Measurements from ENCODE around the gene ISL2. TPM values are rescaled to one million over a fixed set of nuclear protein-coding genes. Genes with fewer than 3 reads are reported as not detected.
A peak's percentile ranks its signal among the peaks of the same experiment; 100 is the strongest.
"Not testable (repeated sequence)": the region's sequence is repeated elsewhere in the genome, so short reads cannot be mapped to it uniquely, and the experiment has no call there.

ISL2 gene
- total RNA-seq, 2 experiments from 2014 or later: not detected

DNA sequence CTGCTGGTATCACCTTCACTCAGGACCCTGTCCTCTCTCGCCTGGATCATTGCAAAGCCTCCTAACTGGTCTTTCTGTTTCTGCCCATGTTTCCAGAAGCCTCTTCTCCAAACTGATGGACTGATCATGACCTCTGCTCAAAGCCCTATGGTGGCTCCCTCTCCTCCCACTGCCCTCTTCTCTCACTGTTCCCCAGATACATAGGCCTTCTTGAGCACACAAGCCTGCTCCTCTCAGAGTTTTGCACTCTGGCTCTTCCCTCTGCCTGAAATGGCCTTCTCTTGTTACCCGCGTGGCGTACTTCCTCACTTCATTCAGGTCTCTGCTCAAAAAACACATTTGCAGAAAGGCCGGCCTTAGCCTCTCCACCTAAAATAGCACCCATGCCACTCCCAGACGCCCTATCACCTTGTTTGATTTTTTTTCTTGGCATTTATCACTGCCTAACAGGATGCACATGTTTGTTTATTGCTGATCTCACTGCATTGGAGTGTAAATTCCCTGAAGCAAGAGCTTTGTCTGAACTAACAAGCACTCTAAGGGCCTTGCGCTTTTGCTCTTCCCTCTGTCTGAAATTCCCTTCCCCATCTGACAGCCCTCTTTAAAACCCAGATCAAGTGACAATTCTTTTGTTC lies 23.9 kb upstream of the ISL2 start:
- Mint-ChIP-seq H3K4me3 (peak overlapping the region; percentile 10), H3K36me3 (peaks cover 4% of the 10 kb centered on the region), H3K27me3 (peaks cover 5% of the 10 kb centered on the region), H3K4me1 (peaks cover 16% of the 10 kb centered on the region), H3K27ac (peak overlapping the region; percentile 17), H3K9me3 (no peaks in the 10 kb centered on the region)
- ATAC-seq (ENCODE audit: low read depth): no peak
- POLR2A ChIA-PET: no interaction called here
- no peak for DNase-seq

GRCh38 chr15:76313175-76313567 lies 23.4 kb upstream of the ISL2 start:
- H3K4me1 Mint-ChIP-seq: peaks cover 16% of the 10 kb centered on the region
- POLR2A ChIA-PET: interaction anchor here (0.6 kb wide), 1 partner anchor 302 kb away, joined by 6 read pairs; no protein-coding TSS in a partner anchor
- not testable (repeated sequence) for ATAC-seq (ENCODE audit: low read depth); H3K36me3 Mint-ChIP-seq; H3K27ac Mint-ChIP-seq; DNase-seq; H3K4me3 Mint-ChIP-seq; H3K9me3 Mint-ChIP-seq; H3K27me3 Mint-ChIP-seq

DNA sequence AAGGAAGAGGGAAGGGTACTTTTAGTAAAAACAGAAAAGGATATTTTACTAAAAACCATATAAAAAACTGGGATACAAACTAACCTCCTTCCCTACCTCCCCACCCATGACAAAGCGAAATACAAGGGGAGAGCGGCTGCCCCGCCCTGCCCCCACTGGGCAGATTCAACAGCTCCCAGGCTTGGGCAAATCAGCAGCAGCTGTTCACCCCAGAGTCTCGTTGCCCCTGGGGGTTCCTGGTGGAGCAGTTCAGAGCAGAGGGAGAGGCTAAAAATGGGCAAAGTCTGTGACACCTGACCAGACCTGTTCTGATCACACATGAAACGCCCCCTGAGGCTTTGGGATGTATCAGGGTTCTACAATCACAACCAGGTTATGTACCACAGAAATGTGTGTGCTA lies 22.8 kb upstream of the ISL2 start:
- POLR2A ChIA-PET: interaction anchor here (0.6 kb wide), 1 partner anchor 302 kb away, joined by 6 read pairs; no protein-coding TSS in a partner anchor
- H3K27ac Mint-ChIP-seq: no peak overlapping the region
- no peak for ATAC-seq (ENCODE audit: low read depth)

DNA sequence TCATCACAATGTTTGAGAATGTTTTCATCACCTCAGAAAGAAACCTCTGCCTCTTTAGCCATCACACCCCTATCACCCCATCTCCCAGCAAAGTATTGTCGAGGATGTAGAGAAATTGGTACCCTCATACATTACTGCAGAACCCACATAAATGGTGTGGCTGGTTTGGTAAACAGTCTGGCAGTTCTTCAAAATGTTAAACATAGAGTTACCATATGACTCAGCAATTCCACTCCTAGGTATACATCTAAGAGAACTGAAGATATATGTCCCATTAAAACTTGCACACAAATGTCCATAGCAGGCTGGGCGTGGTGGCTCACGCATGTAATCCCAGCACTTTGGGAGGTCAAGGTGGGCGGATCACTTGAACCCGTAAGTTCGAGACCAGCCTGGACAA lies 16.6 kb upstream of the ISL2 start:
- POLR2A ChIA-PET: no interaction called here
- Mint-ChIP-seq H3K9me3 (no peaks in the 10 kb centered on the region), H3K4me1 (no peaks in the 10 kb centered on the region), H3K27me3 (peaks cover 46% of the 10 kb centered on the region), H3K4me3 (no peak overlapping the region), H3K36me3 (no peaks in the 10 kb centered on the region), H3K27ac (no peak overlapping the region)
- ATAC-seq (ENCODE audit: low read depth) (no peak), DNase-seq (no peak)

More for the DNA sequence above, 22.8 kb upstream of the ISL2 start:
- no peak for DNase-seq
- H3K9me3 Mint-ChIP-seq: no peaks in the 10 kb centered on the region
- H3K4me1 Mint-ChIP-seq: peaks cover 13% of the 10 kb centered on the region
- peaks cover 6% of the 10 kb centered on the region for H3K27me3 Mint-ChIP-seq
- H3K36me3 Mint-ChIP-seq: peaks cover 4% of the 10 kb centered on the region
- H3K4me3 Mint-ChIP-seq: no peak overlapping the region

DNA sequence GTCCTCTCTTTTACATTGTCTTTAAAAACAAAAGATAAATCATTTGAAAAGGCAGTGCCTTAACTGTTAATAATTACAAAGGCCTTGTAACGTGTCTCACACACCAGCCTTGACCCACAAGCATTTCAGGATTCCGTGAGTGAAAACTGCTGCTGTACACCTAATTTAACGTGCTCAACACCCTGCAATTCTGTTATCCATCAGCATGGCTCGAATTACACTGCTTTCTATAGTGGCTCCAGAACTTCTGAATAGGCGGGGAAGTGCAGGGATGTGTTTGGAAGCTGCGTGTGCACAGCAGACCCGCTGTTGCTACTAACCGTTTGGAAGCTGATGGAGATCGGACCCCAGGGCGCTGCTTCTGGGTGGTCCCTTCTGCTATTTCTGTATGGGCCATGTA lies 15.4 kb upstream of the ISL2 start:
- POLR2A ChIA-PET: no interaction called here
- no peaks in the 10 kb centered on the region for H3K4me1 Mint-ChIP-seq
- H3K27me3 Mint-ChIP-seq: peaks cover 47% of the 10 kb centered on the region
- H3K36me3 Mint-ChIP-seq: no peaks in the 10 kb centered on the region
- ATAC-seq (ENCODE audit: low read depth) (no peak), DNase-seq (no peak)
- no peak overlapping the region for H3K27ac Mint-ChIP-seq
- no peaks in the 10 kb centered on the region for H3K9me3 Mint-ChIP-seq
- no peak overlapping the region for H3K4me3 Mint-ChIP-seq

DNA sequence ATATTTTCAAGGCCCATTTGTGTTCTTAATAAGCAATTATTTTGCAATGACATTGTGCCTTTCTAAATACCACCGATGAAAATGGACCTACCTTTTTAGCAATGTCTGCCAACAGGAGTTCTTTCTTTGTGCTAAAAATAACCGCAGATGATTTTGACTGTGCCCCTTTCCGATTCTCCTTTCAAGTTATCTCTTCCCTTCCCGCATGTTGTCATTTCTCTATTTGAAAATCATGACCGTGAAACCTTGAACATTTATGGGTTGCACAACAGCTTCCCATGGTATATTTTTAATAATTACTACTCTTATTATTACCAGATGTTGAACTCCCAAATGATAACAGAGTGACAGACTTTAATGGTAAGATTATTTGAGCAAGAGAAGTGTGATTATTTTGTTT lies 15.0 kb upstream of the ISL2 start:
- POLR2A ChIA-PET: no interaction called here
- no peaks in the 10 kb centered on the region for H3K4me1 Mint-ChIP-seq
- H3K27me3 Mint-ChIP-seq: peaks cover 46% of the 10 kb centered on the region
- H3K36me3 Mint-ChIP-seq: no peaks in the 10 kb centered on the region
- ATAC-seq (ENCODE audit: low read depth) (no peak), DNase-seq (no peak)
- H3K4me3 Mint-ChIP-seq: no peak overlapping the region
- H3K27ac Mint-ChIP-seq: no peak overlapping the region
- H3K9me3 Mint-ChIP-seq: no peaks in the 10 kb centered on the region

- POLR2A ChIA-PET: interaction anchor here (0.6 kb wide), 1 partner anchor 748 kb away, joined by 4 read pairs; no protein-coding TSS in a partner anchor
- ATAC-seq (ENCODE audit: low read depth): no peak
- DNase-seq: no peak
- no peak overlapping the region for H3K27ac Mint-ChIP-seq
- peaks cover 57% of the 10 kb centered on the region for H3K27me3 Mint-ChIP-seq
- no peaks in the 10 kb centered on the region for H3K4me1 Mint-ChIP-seq
- no peaks in the 10 kb centered on the region for H3K9me3 Mint-ChIP-seq
- no peaks in the 10 kb centered on the region for H3K36me3 Mint-ChIP-seq
- H3K4me3 Mint-ChIP-seq: no peak overlapping the region
Measured at GRCh38 chr15:76324066-76324465, 12.5 kb upstream of the ISL2 start.

DNA sequence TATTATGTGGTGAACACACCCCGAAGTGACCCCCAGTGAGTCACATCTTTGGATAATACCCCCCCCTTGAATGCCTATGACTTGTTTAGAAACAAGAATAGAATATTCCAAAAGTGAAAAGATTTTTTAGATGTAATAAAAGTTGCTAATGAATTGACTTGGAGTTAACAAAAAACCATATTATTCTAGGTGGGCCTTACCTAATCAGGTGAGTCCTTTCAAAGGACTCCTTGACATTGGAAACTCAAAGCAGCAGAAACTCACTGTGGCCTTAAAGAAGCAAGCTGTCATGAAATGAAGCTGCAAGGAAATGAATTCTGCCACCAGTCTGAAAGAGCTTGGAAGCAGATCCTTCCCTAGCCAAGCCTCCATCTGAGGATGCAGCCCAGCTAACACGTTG lies 10.9 kb upstream of the ISL2 start:
- ATAC-seq (ENCODE audit: low read depth) (no peak), DNase-seq (no peak)
- Mint-ChIP-seq H3K36me3 (no peaks in the 10 kb centered on the region), H3K4me1 (no peaks in the 10 kb centered on the region), H3K27me3 (peaks cover 63% of the 10 kb centered on the region), H3K9me3 (no peaks in the 10 kb centered on the region), H3K27ac (no peak overlapping the region), H3K4me3 (no peak overlapping the region)
- POLR2A ChIA-PET: interaction anchor here (0.6 kb wide), 1 partner anchor 862 kb away, joined by 3 read pairs; no protein-coding TSS in a partner anchor

DNA sequence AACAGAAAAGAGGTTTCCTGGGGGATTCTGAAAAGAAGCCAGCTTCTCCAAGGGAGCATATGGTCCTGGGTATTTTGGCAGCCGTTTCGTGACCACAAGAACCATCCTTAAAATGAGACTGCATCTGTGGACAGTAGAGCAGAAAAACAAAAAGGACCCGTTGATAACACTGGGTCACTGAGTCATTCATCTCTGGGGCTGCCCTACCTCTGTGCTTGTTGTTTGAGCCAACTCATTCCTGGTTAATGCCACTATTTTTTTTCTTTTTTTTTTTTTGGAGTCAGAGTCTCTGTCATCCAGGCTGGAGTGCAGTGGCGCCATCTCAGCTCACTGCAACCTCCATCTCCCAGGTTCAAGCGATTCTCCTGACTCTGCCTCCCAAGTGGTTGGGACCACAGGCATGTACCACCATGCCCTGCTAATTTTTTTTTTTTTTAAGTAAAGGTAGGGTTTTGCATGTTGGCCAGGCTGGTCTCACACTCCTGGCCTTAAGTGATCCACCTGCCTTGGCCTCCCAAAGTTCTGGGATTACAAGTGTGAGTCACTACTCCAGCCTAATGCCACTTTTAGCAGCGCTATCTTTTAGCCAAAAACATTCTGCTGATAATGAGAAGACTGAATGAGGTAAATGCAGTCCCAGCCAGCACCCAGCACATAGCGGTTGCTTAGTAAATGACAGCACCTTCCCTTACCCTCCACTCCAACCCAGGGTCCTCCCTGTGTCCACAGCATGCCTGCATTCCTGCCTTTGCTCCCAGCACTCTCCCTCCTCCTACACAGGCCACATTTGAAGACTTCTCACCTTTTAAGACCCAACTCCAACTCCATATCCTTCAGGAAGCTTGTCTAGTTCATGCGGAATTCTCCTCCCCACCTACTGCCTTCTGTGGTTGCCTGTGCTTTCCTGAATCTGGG lies 9.1 kb upstream of the ISL2 start:
- Mint-ChIP-seq H3K27me3 (peaks cover 54% of the 10 kb centered on the region), H3K9me3 (no peaks in the 10 kb centered on the region), H3K4me3 (no peak overlapping the region), H3K4me1 (no peaks in the 10 kb centered on the region), H3K27ac (no peak overlapping the region), H3K36me3 (no peaks in the 10 kb centered on the region)
- POLR2A ChIA-PET: no interaction called here
- DNase-seq (no peak), ATAC-seq (ENCODE audit: low read depth) (no peak)

DNA sequence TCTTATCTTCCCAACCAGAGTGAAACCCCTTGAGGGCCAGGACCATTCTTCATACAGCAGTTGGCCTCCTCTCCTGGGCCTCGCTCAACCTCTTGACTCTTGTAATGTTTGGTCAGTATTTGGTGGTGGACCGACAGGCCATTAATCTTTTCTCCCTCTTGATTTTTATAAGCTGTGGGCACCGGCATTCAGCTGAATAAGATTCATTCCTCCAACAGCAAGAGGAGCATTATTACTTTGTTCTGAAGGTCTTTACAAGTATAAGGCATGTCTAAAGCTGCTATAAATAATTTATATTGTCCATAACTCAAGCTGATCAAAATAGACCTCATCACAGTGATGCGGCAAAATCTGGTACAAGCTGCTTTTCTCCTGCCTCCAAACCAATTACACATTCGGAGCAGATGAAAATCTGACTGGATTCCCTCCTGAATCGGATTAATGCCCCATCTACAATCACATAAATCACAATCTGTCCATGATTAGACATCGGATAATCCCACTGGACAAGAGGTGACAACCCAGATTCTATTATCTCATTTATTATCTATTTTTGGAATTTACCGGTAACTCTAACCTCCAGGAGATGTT lies 8.4 kb upstream of the ISL2 start:
- H3K4me3 Mint-ChIP-seq: no peak overlapping the region
- no peak for ATAC-seq (ENCODE audit: low read depth)
- no peaks in the 10 kb centered on the region for H3K36me3 Mint-ChIP-seq
- no peaks in the 10 kb centered on the region for H3K9me3 Mint-ChIP-seq
- H3K27ac Mint-ChIP-seq: no peak overlapping the region
- DNase-seq: no peak
- POLR2A ChIA-PET: no interaction called here
- no peaks in the 10 kb centered on the region for H3K4me1 Mint-ChIP-seq
- peaks cover 49% of the 10 kb centered on the region for H3K27me3 Mint-ChIP-seq

GRCh38 chr15:76328958-76329357 lies 7.6 kb upstream of the ISL2 start:
- no peaks in the 10 kb centered on the region for H3K9me3 Mint-ChIP-seq
- no peaks in the 10 kb centered on the region for H3K36me3 Mint-ChIP-seq
- H3K4me1 Mint-ChIP-seq: no peaks in the 10 kb centered on the region
- H3K27me3 Mint-ChIP-seq: peaks cover 45% of the 10 kb centered on the region
- no peak for DNase-seq
- POLR2A ChIA-PET: no interaction called here
- ATAC-seq (ENCODE audit: low read depth): no peak
- H3K4me3 Mint-ChIP-seq: no peak overlapping the region
- H3K27ac Mint-ChIP-seq: no peak overlapping the region

- H3K4me3 Mint-ChIP-seq: no peak overlapping the region
- peaks cover 4% of the 10 kb centered on the region for H3K4me1 Mint-ChIP-seq
- H3K27ac Mint-ChIP-seq: no peak overlapping the region
- ATAC-seq (ENCODE audit: low read depth) (no peak), DNase-seq (no peak)
- peaks cover 46% of the 10 kb centered on the region for H3K27me3 Mint-ChIP-seq
- H3K36me3 Mint-ChIP-seq: no peaks in the 10 kb centered on the region
- POLR2A ChIA-PET: no interaction called here
- no peaks in the 10 kb centered on the region for H3K9me3 Mint-ChIP-seq
Measured at GRCh38 chr15:76330080-76330680, 6.4 kb upstream of the ISL2 start.

DNA sequence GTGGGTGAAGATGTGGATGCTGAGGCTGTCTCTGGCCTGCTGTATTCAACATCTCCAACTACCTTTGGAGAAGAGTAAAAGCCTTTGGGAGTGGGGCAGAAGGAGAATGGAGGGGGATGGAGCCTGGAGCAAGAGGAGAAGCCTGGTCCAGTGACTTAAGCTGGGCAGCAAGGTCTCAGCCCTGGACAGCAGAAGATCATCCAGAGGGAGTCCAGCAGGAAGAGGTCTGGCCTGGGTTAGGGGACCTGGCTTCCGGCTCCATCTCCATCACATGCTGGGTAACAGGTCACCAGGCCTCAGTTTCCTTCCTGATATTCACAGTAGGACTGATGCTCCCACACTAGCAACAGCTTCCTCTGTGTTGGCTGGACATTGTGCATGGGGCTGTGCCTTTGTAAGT lies 3.8 kb upstream of the ISL2 start:
- DNase-seq: no peak
- Mint-ChIP-seq H3K9me3 (no peaks in the 10 kb centered on the region), H3K4me3 (no peak overlapping the region), H3K27ac (no peak overlapping the region), H3K27me3 (peaks cover 66% of the 10 kb centered on the region), H3K36me3 (no peaks in the 10 kb centered on the region), H3K4me1 (peaks cover 25% of the 10 kb centered on the region)
- no peak for ATAC-seq (ENCODE audit: low read depth)
- POLR2A ChIA-PET: no interaction called here
